Aorta (tissue), 5 donors: ENCODE data around the gene MAEA. TPM values are rescaled to one million over a fixed set of nuclear protein-coding genes. Genes with fewer than 3 reads are reported as not detected.

Experiments
- ATAC-seq: fragments of 200-7000 bp; cut with Tn5 transposase; one replicate; pipeline ENCODE4 v1.9.1; 2022; ENCODE audit warnings: moderate library complexity; ENCODE audit not compliant: low FRiP score
- DNase-seq, 2 donors: peaks; one replicate each; pipeline ENCODE4 v3.0.0-alpha.2; 2020
- H3K27ac ChIP-seq, 2 donors: one replicate each; pipeline ENCODE4 v1.5.1; 2013; ENCODE audit warnings: low read length in 2 of 2, mild to moderate bottlenecking in 2 of 2, moderate library complexity in 2 of 2, control low read depth in 1 of 2, inconsistent platforms in 1 of 2, low read depth in 1 of 2
- H3K27me3 ChIP-seq, 2 donors: one replicate each; pipeline ENCODE4 v1.6.1; 2013; ENCODE audit warnings: control low read depth in 1 of 2, low read length in 1 of 2, mild to moderate bottlenecking in 1 of 2, moderate library complexity in 1 of 2; ENCODE audit not compliant: insufficient read depth in 2 of 2, control insufficient read depth in 1 of 2
- H3K36me3 ChIP-seq, 2 donors: one replicate each; pipeline ENCODE4 v1.6.1; 2013; ENCODE audit warnings: control low read depth in 1 of 2, low read length in 1 of 2, mild to moderate bottlenecking in 1 of 2; ENCODE audit not compliant: insufficient read depth in 2 of 2, control insufficient read depth in 1 of 2
- H3K4me1 ChIP-seq, 2 donors: one replicate each; pipeline ENCODE4 v1.6.1; 2013; ENCODE audit warnings: low read length in 2 of 2, control low read depth in 1 of 2, mild to moderate bottlenecking in 1 of 2, moderate library complexity in 1 of 2; ENCODE audit not compliant: insufficient read depth in 2 of 2, control insufficient read depth in 1 of 2
- H3K4me3 ChIP-seq, 2 donors: one replicate each; pipeline ENCODE4 v1.5.1; 2013; ENCODE audit warnings: low read length in 2 of 2, control low read depth in 1 of 2, mild to moderate bottlenecking in 1 of 2
- H3K9me3 ChIP-seq: one replicate; pipeline ENCODE4 v1.6.1; 2013; ENCODE audit warnings: mild to moderate bottlenecking, low read length; ENCODE audit not compliant: control insufficient read depth
- WGBS, 2 donors: extraction: QIAGEN DNeasy Blood & Tissue Kit; methylation state at CpG; one replicate each; pipeline ENCODE4 v1.1.7; 2013; 5-methylcytosine and 5-hydroxymethylcytosine counted together
- intact Hi-C, 2 donors: fragments of 100-400 bp; cut with DNase I; formaldehyde crosslinking; loops; one replicate each; pipeline versions ENCODE4 v1.14.2 to v1.15.0; 2022
- polyA plus RNA-seq, 2 donors: library from polyadenylated mRNA; stranded (reverse); fragments of 200-250 nt; gene quantifications; one replicate each; pipeline ENCODE4 v1.2.3, GENCODE V29; 2013
- total RNA-seq, 2 donors: library from RNA; stranded (reverse); fragmentation: NEBNext Ultra II Directional; extraction: Animal tissue kit (Norgen Biotek cat#: 25700); gene quantifications; one replicate each; pipeline ENCODE4 v1.2.1, GENCODE V29; 2021
- donor health status: healthy with polysubstance abuse.
- donor health status: Bipolar disorder and iron deficiency.
- donor health status: DM: no; HTN: no; CAD: no.
- donor health status: DM: no; HTN: no; CAD: no.
- donor health status: DM: yes; HTN: yes; CAD: no.

MAEA gene
- total and polyA plus RNA-seq, 4 donors = 32.4 to 62.0 (median 55.5) TPM

DNA sequence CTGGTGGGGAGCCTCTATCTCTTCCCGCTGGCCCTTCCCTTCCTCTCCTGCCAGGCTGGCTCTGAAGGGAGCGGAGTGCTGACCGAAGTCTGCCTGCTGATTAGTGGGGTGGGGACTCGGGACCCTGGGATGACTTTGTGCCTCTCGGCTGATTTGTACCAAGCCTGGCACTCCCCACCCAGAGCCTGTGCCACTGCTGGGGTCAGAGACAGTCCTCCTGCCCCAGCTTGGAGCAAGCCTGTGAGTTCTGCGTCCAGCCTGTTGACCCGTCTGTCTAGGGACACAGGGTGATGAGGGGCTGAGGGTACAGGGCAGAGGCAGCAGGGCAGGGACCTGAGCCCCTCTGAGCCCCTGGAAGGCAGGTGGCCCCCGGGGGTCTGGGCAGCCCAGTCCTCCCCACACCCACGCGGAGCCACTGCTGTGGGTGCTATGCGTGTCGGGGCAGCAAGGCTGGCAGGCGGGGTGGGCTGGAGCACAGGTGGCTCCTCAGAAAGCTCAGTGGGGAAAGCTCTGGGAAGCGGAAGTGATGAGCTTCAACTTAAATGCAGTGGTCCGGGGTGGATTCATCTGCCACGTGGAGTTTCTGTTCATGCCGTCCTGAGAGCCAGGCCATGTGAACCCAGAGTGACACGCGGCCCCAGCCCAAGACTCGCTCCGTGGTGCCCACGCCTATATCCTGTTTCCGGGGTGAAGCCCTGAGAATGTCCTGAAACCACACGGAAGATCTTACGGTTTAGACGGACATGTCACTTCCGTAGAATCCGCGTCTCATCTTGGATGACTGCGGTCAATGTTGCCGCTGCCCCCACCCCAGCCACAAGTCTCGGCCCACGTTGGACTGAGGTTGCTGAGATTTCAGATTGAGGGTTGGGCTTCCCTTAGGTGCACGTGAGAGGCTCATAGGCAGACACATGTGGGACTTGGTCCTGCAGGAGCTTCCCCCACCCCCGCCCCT is 36.3 kb downstream of the MAEA start:
- no peaks in the 10 kb centered on the region for H3K4me1 ChIP-seq
- 91 to 95% methylated on average over 35 of the region's 35 CpGs for WGBS, 2 donors
- H3K36me3 ChIP-seq = peaks cover 0 to 6% of the 10 kb centered on the region in 2 donors
- DNase-seq (peak in 1 of 2 donors; percentile 69), ATAC-seq (no peak)
- H3K9me3 ChIP-seq = no peaks in the 10 kb centered on the region
- no peak overlapping the region for H3K27ac ChIP-seq
- H3K4me3 ChIP-seq = no peak overlapping the region
- H3K27me3 ChIP-seq = no peaks in the 10 kb centered on the region
- intact Hi-C loops = no loop called here

DNA sequence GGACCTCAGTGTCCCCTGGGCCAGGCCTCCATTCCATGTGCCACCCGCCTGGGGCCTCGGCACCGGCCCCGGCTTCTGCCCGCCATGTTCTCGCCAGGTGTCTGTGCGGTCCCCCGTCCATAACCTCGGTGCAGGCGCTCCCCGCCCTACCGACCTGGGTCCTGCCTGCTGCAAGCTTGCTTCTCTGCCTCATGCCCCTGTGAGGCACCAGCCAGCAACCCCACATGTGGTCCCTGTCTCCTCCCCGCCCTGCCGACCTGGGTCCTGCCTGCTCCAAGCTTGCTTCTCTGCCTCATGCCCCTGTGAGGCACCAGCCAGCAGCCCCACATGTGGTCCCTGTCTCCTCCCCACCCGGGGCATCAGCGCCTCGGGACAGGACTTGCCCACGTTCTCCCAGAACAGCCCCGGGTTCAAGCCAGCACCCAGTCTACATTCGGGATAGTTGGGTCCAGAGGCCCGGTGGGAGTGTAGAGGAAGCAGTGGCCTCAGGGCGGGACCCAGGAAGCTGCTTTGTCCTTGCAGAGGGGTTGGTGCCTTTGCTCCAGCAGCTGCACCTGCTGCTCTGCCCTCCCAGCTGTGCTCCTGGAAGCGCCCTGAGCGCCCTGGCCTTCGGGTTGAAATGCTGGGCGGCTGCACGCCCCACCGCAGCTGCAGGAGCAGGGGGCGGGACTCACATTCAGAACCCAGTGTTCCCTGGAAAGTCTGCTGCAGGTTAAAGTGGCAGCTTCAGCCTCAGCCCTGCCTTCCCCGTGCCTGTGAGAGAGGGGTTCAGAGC is 37.2 kb downstream of the MAEA start:
- no peaks in the 10 kb centered on the region for H3K9me3 ChIP-seq
- H3K36me3 ChIP-seq = peaks cover 0 to 6% of the 10 kb centered on the region in 2 donors
- intact Hi-C loops = no loop called here
- ATAC-seq (no peak), DNase-seq (peak in 1 of 2 donors; percentile 70)
- H3K4me3 ChIP-seq = no peak overlapping the region
- WGBS, 2 donors = 93 to 94% methylated on average over 23 to 30 of the region's 30 CpGs
- no peaks in the 10 kb centered on the region for H3K4me1 ChIP-seq
- H3K27ac ChIP-seq = no peak overlapping the region
- H3K27me3 ChIP-seq = no peaks in the 10 kb centered on the region

DNA sequence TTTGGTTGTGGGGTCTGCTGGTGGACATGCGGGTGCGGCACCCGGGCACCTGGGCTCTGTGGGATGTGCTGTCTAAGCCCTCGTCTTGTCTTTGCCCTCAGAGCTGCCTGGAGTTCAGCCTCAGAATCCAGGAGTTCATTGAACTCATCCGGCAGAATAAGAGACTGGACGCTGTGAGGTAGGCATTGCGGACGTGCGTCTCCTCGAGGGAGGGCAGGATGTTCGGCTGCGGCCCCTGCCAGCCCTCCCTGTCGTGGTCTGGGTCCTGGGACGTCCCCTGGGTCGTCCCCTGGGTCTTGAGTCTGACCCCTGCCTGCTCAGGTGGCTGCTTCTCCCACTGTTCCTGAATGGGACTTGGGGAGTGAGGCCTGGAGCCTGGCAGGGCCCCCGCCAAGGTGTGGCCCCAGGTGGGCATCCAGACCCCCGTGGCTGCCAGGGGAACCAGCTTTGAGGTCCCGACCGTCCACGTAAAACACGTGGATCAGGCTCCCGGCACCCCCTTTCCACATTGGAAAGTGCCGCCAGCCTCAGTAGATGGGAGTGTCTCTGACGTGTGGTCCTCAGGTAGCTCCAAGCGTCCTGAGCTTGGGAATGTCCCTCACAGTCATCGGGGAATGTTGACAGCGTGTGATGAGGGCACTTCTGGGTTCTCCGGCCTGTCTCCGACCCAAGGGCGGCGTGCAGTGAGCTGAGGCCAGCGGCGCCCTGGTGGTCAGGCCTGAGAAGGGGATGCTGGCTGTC is 38.0 kb downstream of the MAEA start:
- ATAC-seq = no peak
- intact Hi-C loops = no loop called here
- 92% methylated on average over 33 of the region's 33 CpGs for WGBS, 2 donors
- Histone ChIP-seq H3K4me1 (no peaks in the 10 kb centered on the region), H3K27ac (no peak overlapping the region), H3K36me3 (peaks cover 0 to 6% of the 10 kb centered on the region in 2 donors), H3K27me3 (no peaks in the 10 kb centered on the region), H3K9me3 (no peaks in the 10 kb centered on the region), H3K4me3 (no peak overlapping the region)
- DNase-seq = no peak

DNA sequence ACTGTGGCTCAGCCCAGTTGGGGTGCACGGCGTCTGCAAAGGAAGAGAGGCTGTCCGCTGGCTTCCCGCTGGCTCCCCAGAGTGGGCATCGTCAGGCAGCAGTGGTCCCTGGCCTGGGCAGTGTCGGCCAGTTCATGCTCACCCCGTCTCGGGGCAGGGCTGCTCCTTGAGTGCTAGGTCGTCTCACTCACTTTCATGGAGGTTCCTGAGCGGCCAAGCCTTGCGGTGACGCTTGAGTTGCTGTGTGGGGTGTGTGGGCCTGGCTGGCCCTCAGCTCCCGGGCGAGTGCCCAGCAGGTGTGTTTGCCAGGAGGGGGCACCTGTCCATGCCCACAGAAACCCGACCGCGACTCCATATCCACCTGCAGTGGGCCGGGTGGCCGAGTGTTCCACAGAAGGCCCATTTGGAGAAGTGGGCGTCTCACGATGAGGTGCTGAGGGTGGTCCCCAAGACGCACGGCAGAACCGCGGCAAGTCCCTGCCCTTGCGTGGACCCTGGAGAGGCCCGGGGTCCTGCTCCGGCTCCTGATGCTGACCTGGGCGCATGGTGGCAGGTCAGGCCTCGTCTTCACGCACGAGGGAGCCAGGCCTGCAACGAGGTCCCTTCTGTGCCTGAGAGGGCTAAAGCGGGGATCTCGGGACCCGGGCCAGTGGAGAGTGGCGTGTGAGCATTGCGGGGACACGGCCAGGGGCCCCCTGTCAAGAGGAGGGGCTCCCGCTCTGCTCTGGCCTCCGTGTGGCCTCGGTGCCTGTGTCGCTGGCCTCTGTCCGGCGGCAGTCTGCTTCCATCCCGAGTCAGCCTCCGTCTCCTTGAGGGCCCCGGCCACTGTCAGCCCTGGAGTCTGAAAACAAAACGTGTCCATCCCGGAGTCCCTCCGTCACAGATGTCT is 38.8 kb downstream of the MAEA start:
- WGBS, 2 donors = 92 to 94% methylated on average over 51 of the region's 51 CpGs
- no peak overlapping the region for H3K27ac ChIP-seq
- ATAC-seq (no peak), DNase-seq (no peak)
- H3K27me3 ChIP-seq = no peaks in the 10 kb centered on the region
- peaks cover 0 to 6% of the 10 kb centered on the region in 2 donors for H3K36me3 ChIP-seq
- no peaks in the 10 kb centered on the region for H3K4me1 ChIP-seq
- no peak overlapping the region for H3K4me3 ChIP-seq
- intact Hi-C loops = no loop called here
- H3K9me3 ChIP-seq = no peaks in the 10 kb centered on the region

DNA sequence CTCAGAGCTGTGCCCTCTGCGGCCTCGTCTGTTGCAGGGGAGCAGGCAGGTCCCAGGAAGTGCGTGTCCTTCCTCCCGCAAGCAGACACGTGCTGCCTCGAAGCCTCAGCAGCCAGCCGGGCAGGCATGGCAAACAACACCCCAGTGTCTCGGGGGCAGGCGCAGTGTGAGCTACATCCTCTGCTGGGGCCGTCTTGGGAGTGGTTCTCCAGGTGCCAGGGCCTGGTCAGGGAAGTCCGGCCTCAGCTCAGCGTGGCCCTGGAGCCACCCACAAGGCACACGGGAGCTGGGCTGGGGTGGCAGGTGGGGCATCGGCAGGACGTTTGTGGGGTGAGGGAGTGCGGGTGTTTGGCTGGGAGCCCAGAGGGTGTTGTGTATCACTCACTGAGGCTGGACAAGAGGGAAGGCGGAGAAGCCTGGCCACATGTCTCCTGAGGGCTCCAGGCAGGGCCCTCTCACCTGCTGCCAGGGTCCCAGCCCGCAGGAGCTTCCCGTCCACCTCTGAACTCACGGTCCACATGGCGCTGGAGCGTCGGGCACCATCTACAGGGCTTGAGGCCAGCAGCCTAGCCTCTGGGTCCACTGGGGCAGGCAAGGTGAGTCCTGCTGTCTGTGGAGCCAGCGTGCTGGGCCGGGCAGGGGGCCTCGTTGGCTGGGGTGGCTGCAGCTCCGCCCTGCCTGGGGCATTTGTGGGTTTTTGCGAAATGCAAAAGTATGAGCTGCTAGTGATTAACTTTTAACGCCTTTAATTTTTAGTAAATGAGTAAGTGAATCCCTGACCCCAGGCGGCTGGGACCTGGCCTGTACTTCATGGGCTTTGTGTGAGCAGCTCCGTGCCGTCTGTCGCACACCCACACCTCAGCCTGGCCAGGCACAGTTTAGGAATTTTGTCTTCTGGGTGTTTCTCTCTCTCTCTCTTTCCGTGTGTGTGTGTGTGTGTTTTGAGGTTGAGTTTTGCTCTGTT is 40.0 kb downstream of the MAEA start:
- DNase-seq = no peak
- Histone ChIP-seq H3K36me3 (peaks cover 0 to 6% of the 10 kb centered on the region in 2 donors), H3K27me3 (no peaks in the 10 kb centered on the region), H3K4me1 (no peaks in the 10 kb centered on the region), H3K9me3 (no peaks in the 10 kb centered on the region), H3K4me3 (no peak overlapping the region), H3K27ac (no peak overlapping the region)
- ATAC-seq = no peak
- intact Hi-C loops = no loop called here
- WGBS, 2 donors = 86% methylated on average over 31 to 34 of the region's 34 CpGs

DNA sequence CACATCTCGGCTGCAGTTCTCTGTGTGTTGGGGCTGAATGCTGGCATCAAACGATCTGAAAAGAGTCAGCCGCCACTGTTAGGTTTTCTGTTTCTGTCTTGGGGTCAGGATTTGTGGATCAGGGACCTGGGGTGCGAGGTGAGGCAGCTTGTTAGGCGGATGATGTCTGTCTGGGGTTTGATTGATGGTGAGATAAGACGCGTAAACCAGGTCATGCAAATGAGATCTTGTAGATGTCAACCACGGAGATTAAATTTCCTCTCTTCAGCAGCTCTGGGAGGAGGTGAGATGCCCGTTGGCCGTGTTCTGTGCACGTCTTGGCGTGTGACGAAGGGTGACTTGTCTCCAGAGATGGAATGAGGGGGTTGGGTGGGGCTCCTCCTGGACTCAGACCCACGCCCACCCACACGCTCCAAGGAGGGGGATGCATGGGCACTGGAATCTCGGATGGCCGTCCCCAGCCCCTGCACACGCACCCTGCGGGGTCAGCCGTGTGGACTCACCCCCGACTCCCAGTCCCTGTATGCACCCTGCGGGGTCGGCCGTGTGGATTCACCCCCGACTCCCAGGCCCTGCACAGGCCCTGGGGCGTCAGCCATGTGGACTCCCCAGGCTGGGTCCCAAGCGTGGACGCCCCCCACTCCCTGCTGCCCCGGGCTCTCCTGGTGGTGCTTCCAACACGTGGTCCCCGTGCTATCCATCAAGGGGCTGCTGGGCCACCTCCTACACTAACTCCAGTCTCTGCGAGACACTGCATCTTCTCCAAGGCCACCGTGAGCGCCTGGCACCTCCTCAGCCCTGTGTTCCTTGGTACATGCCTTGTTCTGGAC is 41.3 kb downstream of the MAEA start:
- Histone ChIP-seq H3K36me3 (peaks cover 0 to 6% of the 10 kb centered on the region in 2 donors), H3K4me3 (no peak overlapping the region), H3K9me3 (no peaks in the 10 kb centered on the region), H3K27ac (no peak overlapping the region), H3K27me3 (no peaks in the 10 kb centered on the region), H3K4me1 (no peaks in the 10 kb centered on the region)
- DNase-seq (no peak), ATAC-seq (peak; percentile 3)
- intact Hi-C loops = no loop called here
- 85 to 87% methylated on average over 31 to 34 of the region's 34 CpGs for WGBS, 2 donors
